ENCODE data around the gene TANC1. TPM values are rescaled to one million over a fixed set of nuclear protein-coding genes. Genes with fewer than 3 reads are reported as not detected.

The TANC1 gene
- total and polyA plus RNA-seq, 12 donors: 17.8 to 90.5 (median 70.0) TPM

DNA sequence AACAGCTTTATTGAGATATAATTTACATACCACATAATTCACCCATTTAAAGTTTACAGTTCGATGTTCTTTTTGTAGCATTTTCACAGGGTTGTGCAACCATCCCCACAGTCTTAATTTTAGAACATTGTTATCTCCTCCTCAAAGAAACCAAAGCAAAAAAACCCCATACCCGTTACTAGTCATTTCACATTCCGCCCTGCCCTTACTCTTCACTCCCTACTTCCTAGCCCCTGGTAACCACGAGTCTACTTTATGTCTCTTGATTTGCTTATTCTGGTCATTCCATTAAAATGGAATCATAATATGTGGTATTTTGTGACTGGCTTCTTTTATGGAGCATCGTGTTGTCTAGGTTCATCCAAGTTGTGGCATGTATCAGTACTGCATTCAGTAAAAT is 137.7 kb downstream of the TANC1 start:
- no peak for DNase-seq
- Histone ChIP-seq H3K27ac (peak overlapping the region in 1 of 10 donors; percentile 16), H3K27me3 (no peaks in the 10 kb centered on the region), H3K4me1 (peaks cover 4 to 53% (median 37%) of the 10 kb centered on the region in 9 donors), H3K36me3 (no peaks in the 10 kb centered on the region), H3K9me3 (no peaks in the 10 kb centered on the region), H3K4me3 (no peak overlapping the region)
- intact Hi-C loops (cut with DNase I): no loop called here
- TF ChIP-seq, protein P1, sequence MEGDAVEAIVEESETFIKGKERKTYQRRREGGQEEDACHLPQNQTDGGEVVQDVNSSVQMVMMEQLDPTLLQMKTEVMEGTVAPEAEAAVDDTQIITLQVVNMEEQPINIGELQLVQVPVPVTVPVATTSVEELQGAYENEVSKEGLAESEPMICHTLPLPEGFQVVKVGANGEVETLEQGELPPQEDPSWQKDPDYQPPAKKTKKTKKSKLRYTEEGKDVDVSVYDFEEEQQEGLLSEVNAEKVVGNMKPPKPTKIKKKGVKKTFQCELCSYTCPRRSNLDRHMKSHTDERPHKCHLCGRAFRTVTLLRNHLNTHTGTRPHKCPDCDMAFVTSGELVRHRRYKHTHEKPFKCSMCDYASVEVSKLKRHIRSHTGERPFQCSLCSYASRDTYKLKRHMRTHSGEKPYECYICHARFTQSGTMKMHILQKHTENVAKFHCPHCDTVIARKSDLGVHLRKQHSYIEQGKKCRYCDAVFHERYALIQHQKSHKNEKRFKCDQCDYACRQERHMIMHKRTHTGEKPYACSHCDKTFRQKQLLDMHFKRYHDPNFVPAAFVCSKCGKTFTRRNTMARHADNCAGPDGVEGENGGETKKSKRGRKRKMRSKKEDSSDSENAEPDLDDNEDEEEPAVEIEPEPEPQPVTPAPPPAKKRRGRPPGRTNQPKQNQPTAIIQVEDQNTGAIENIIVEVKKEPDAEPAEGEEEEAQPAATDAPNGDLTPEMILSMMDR (IDR thresholded peaks at IDR 0.05): peak in 1 of 9 donors; percentile 17
- ATAC-seq: no peak
- WGBS, 2 donors: 65 to 70% methylated on average over 5 of the region's 5 CpGs

DNA sequence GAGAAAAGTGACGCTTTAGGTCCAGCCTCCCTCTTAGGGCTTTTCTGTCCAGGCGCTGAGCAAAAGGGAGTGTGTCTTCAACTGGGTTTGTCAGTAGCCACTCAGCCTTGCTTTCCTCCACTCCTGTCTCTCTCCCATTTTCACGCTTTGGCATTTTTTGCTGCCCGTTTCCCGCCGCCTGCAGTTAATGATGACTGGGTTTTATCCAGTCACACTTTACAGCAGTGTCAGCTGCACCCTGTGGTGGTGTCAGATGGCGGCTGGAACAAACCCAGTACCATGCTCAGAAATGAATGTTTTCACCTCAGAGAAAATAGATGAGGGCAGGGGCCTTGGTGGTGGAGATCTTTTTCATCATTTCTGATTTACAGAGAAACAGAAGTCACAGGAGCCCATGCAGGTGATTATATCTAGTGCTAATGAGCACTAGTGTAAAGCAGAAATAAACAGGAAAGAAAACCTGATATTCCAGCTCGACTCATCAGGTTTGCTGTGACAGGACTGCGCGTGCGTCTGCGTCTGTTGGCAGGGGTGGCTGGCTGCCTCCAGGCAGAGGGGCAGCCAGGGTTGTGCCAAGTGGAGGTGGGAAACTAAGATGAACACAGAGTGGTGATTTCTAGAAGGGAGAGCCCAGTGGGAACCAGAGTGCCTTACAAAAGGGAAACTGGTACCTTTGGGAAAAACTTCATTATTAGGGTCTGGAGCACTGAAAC is 139.9 kb downstream of the TANC1 start:
- H3K4me3 ChIP-seq: no peak overlapping the region
- 47 to 62% methylated on average over 12 of the region's 12 CpGs for WGBS, 2 donors
- H3K36me3 ChIP-seq: no peaks in the 10 kb centered on the region
- peak; percentile 36 to 43 for DNase-seq
- no peaks in the 10 kb centered on the region for H3K27me3 ChIP-seq
- H3K9me3 ChIP-seq: no peaks in the 10 kb centered on the region
- peak overlapping the region in 9 of 10 donors; percentile 21 to 79 (median 66) for H3K27ac ChIP-seq
- H3K4me1 ChIP-seq: peaks cover 4 to 70% (median 39%) of the 10 kb centered on the region in 9 donors
- peak; percentile 67 to 84 (median 75) for ATAC-seq
- TF ChIP-seq, protein P1 (IDR thresholded peaks at IDR 0.05): no peak
- intact Hi-C loops (cut with DNase I): no loop called here

DNA sequence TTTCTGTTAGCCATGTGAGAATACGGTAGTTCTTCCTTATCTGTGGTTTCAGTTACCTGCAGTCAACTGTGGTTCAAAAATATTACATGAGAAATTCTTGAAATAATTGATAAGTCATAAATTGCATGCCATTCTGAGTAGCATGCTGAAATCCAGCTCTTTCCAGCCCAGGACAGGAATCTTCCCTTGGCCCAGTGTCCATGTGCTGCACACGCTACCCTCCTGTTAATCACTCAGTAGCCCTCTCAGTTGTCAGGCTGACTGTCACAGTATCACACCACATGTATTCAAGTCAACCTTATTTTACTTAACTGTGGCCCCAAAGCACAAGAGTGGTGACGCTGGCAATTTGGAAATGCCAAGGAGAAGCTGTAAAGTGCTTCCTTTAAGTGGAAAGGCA is 141.1 kb downstream of the TANC1 start:
- Histone ChIP-seq H3K9me3 (no peaks in the 10 kb centered on the region), H3K4me1 (peaks cover 4 to 76% (median 45%) of the 10 kb centered on the region in 9 donors), H3K36me3 (no peaks in the 10 kb centered on the region), H3K27ac (peak overlapping the region in 5 of 10 donors; percentile 10 to 73 (median 68)), H3K27me3 (no peaks in the 10 kb centered on the region), H3K4me3 (no peak overlapping the region)
- TF ChIP-seq, protein P1 (IDR thresholded peaks at IDR 0.05): no peak
- DNase-seq (no peak), ATAC-seq (no peak)
- WGBS, 2 donors: 59 to 80% methylated on average over 3 of the region's 3 CpGs
- intact Hi-C loops (cut with DNase I): no loop called here

DNA sequence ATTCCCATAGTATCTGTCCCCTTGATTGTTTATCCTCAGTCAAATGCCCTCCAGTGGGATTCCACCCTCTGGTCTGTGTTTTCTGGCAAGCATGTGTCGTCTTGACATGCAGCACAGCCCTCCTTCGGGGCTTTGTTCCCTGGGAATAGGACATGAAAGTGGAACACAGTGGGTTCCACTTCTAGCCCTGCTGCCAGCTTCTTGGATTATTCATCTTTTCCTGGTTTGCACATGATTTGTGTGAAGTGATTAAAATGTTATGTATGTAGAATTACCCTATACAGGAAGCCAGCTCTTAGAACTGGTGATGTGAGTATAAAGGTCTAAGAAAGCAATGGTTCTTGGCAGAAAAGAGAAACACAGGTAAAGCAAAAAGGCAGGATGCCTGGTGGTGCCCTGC is 142.3 kb downstream of the TANC1 start:
- 78 to 81% methylated on average over 2 of the region's 2 CpGs for WGBS, 2 donors
- no peaks in the 10 kb centered on the region for H3K27me3 ChIP-seq
- DNase-seq (no peak), ATAC-seq (no peak)
- TF ChIP-seq, protein P1 (IDR thresholded peaks at IDR 0.05): no peak
- H3K27ac ChIP-seq: peak overlapping the region in 6 of 10 donors; percentile 2 to 68 (median 45)
- H3K36me3 ChIP-seq: no peaks in the 10 kb centered on the region
- intact Hi-C loops (cut with DNase I): loop anchor here in 3 of 10 donors (5.0 to 10.0 kb wide), 5 partner anchors 66 to 146 kb away; partner anchors contain the start of gene TANC1 (in 2 of the 3)
- H3K9me3 ChIP-seq: no peaks in the 10 kb centered on the region
- peaks cover 4 to 86% (median 42%) of the 10 kb centered on the region in 9 donors for H3K4me1 ChIP-seq
- H3K4me3 ChIP-seq: no peak overlapping the region
